ENCODE results near the gene BUB1B.

Gene BUB1B

GRCh38 chr15:40125950-40126349 is 34.9 kb upstream of the BUB1B start:
- Histone ChIP-seq H3K27me3 (ENCODE audit: low read depth, low read length) (peaks cover 19% of the 10 kb centered on the region), H3K4me1 (ENCODE audit: low read length) (no peaks in the 10 kb centered on the region), H3K36me3 (replicated peaks; ENCODE audit: low read depth, low read length) (no peaks in the 10 kb centered on the region), H4K20me1 (ENCODE audit: insufficient read depth, low read length) (no peaks in the 10 kb centered on the region), H2AFZ (ENCODE audit: low read depth, low read length) (no peak overlapping the region), H3K27ac (ENCODE audit: low read length) (no peak overlapping the region), H3K9ac (ENCODE audit: low read length) (no peak overlapping the region), H3K4me2 (ENCODE audit: low read length) (no peak overlapping the region), H3K9me3 (ENCODE audit: insufficient read depth, low read length) (no peaks in the 10 kb centered on the region), H3K79me2 (ENCODE audit: low read length) (no peaks in the 10 kb centered on the region), H3K4me3 (ENCODE audit: low read length) (no peak overlapping the region)
- TF ChIP-seq EZH2phosphoT487 (IDR thresholded peaks at IDR 0.05; ENCODE audit: low read depth) (no peak), CTCF (IDR thresholded peaks at IDR 0.05; ENCODE audit: low read depth, low read length) (no peak)

- H3K9me3 ChIP-seq (ENCODE audit: insufficient read depth, low read length), result no peaks in the 10 kb centered on the region
- no peak overlapping the region for H3K4me3 ChIP-seq (ENCODE audit: low read length)
- no peaks in the 10 kb centered on the region for H3K79me2 ChIP-seq (ENCODE audit: low read length)
These were observed 31.9 kb upstream of the BUB1B start for GRCh38 chr15:40128766-40129660.

GRCh38 chr15:40130118-40130517 is 30.8 kb upstream of the BUB1B start:
- Histone ChIP-seq H3K4me1 (ENCODE audit: low read length) (peaks cover 5% of the 10 kb centered on the region; the same call in 1 of the 2 replicates), H3K9ac (ENCODE audit: low read length) (no peak overlapping the region), H3K9me3 (ENCODE audit: insufficient read depth, low read length) (no peaks in the 10 kb centered on the region), H3K27ac (ENCODE audit: low read length) (no peak overlapping the region), H3K36me3 (replicated peaks; ENCODE audit: low read depth, low read length) (no peaks in the 10 kb centered on the region), H3K79me2 (ENCODE audit: low read length) (no peaks in the 10 kb centered on the region), H3K4me3 (ENCODE audit: low read length) (no peak overlapping the region), H3K27me3 (ENCODE audit: low read depth, low read length) (peaks cover 8% of the 10 kb centered on the region), H2AFZ (ENCODE audit: low read depth, low read length) (no peak overlapping the region), H3K4me2 (ENCODE audit: low read length) (no peak overlapping the region), H4K20me1 (ENCODE audit: insufficient read depth, low read length) (no peaks in the 10 kb centered on the region)
- TF ChIP-seq CTCF (IDR thresholded peaks at IDR 0.05; ENCODE audit: low read depth, low read length) (no peak), EZH2phosphoT487 (IDR thresholded peaks at IDR 0.05; ENCODE audit: low read depth) (no peak)

More at GRCh38 chr15:40128766-40129660, 31.9 kb upstream of the BUB1B start:
- Histone ChIP-seq H3K27ac (ENCODE audit: low read length) (no peak overlapping the region), H3K36me3 (replicated peaks; ENCODE audit: low read depth, low read length) (no peaks in the 10 kb centered on the region), H2AFZ (ENCODE audit: low read depth, low read length) (no peak overlapping the region), H3K27me3 (ENCODE audit: low read depth, low read length) (peaks cover 8% of the 10 kb centered on the region), H4K20me1 (ENCODE audit: insufficient read depth, low read length) (no peaks in the 10 kb centered on the region), H3K4me2 (ENCODE audit: low read length) (no peak overlapping the region), H3K9ac (ENCODE audit: low read length) (no peak overlapping the region), H3K4me1 (ENCODE audit: low read length) (no peaks in the 10 kb centered on the region)
- TF ChIP-seq EZH2phosphoT487 (IDR thresholded peaks at IDR 0.05; ENCODE audit: low read depth) (no peak), CTCF (IDR thresholded peaks at IDR 0.05; ENCODE audit: low read depth, low read length) (no peak)

- TF ChIP-seq EZH2phosphoT487 (IDR thresholded peaks at IDR 0.05; ENCODE audit: low read depth) (no peak), CTCF (IDR thresholded peaks at IDR 0.05; ENCODE audit: low read depth, low read length) (no peak)
- Histone ChIP-seq H4K20me1 (ENCODE audit: insufficient read depth, low read length) (no peaks in the 10 kb centered on the region), H3K79me2 (ENCODE audit: low read length) (no peaks in the 10 kb centered on the region), H3K4me1 (ENCODE audit: low read length) (peaks cover 8% of the 10 kb centered on the region; the same call in 1 of the 2 replicates), H3K36me3 (replicated peaks; ENCODE audit: low read depth, low read length) (no peaks in the 10 kb centered on the region), H3K27me3 (ENCODE audit: low read depth, low read length) (peaks cover 8% of the 10 kb centered on the region), H3K27ac (ENCODE audit: low read length) (no peak overlapping the region), H2AFZ (ENCODE audit: low read depth, low read length) (no peak overlapping the region), H3K9me3 (ENCODE audit: insufficient read depth, low read length) (no peaks in the 10 kb centered on the region), H3K9ac (ENCODE audit: low read length) (no peak overlapping the region), H3K4me3 (ENCODE audit: low read length) (no peak overlapping the region), H3K4me2 (ENCODE audit: low read length) (no peak overlapping the region)
These were observed 29.9 kb upstream of the BUB1B start for GRCh38 chr15:40130799-40131502.
